NCI-H1417 (cell line): ENCODE measurements around the gene COMP.

Experiments
- DNase-seq, 3 experiments: peaks; one replicate each; lab custom pipeline; 2025; lab: John Stamatoyannopoulos, UW

Gene COMP

DNA sequence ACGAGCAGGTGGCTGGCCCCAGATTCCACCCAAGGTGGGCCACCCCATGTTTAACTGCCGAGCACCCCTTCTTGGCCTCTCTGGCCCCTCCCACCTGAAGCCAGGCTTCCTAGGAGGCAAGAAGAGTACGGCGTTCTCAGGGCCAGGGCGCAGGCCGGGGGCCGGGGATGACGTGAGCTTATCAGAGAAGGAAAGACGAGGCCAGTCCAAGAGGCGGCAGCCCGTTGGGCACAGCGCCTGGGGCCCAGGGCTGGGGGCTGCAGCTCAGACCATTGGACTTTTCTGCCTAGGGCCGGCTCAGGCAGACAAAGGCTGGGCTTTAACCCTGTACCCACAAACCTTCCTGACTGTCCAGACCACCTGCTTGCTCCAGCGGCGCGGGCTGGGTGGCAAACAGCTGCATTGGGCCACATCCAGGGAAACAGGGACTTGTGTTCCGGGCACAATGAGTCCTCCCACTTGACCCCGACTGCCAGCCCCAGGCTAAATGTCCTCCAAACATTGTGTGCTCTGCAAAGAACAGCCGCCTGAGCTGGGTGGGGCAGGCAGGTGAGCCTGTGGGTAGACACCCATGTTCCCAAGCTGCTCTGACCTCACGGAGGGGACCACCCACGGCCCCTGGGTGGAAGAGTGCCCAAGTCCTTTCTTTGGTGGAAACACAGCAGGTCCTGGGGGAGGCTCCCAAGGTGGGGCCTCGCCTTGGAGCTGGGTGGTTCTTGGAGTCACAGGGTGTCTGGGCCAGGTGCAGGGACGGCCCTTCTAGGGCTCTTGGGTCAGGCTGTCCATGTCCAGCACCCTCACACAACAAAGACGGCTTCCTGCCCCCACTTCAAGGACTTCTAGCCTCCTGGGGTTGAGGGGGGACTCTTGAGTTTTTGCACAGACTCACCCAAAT is 21.9 kb downstream of the COMP start:
- peak in 2 of 3 experiments; percentile 12 to 50 for DNase-seq

DNA sequence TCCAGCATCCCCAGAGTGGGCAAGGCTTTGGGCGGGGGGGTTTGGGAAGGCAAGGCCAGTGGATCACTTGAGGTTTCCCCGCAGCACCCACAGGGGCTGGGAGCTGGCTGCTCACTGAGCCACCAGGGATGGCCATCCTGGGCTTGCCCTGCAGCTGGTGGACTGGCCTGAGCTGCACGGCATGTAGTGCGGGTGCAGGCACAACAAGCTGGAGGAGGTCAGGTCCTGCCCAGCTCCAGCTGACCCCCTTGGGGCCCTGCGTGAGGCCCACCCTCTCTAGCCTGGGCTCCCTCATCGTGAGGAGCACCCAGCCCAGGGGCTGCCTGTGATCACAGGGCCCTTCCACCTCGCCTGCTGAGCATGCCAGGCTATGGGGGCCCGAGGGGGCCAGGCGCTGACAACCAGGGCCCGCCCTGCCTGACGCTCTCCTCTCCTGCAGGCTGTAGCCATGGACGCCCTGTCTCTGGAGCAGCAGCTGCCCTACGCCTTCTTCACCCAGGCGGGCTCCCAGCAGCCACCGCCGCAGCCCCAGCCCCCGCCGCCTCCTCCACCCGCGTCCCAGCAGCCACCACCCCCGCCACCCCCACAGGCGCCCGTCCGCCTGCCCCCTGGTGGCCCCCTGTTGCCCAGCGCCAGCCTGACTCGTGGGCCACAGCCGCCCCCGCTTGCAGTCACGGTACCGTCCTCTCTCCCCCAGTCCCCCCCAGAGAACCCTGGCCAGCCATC is 22.9 kb downstream of the COMP start:
- DNase-seq = no peak

DNA sequence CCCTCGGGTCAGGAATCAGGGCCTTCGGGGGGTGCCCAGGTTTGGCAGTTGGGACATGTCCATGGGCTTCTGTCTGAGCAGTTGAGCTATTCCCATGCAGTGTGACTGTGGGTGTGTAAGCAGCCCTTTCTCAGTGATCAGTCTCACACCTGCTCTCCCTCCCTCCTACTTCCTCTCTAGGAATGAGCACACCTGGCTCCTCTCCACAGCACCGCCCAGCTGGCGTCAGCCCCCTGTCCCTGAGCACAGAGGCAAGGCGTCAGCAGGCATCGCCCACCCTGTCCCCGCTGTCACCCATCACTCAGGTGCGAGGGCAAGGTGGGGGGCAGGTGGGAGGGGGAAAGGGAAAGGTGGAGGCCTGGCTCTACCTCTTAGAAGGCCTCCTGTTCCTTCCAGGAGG is 25.9 kb downstream of the COMP start:
- DNase-seq = peak; percentile 16 to 81 (median 72)

DNA sequence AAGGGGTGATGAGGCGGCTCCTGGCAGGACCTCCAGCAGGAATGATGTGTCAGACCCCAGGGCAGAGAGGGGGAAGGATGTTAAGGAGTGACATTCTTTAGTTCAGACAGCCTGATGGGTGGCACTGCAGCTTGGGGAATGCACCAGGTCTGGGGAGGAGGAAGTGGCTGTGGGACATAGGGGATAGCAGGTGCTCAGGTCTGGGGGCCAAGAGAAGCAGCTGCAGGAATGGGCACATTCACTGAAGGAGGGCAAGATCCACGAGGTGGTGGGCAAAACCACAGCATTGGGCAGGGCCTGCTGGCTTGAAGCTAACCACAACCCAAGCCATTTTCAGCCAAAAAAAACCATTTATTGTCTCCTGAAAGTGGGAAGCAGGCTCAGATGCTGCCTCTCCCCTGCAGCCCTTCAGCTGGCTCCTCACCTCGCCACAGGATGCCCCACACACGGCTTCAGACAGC is 26.5 kb downstream of the COMP start:
- no peak for DNase-seq

DNA sequence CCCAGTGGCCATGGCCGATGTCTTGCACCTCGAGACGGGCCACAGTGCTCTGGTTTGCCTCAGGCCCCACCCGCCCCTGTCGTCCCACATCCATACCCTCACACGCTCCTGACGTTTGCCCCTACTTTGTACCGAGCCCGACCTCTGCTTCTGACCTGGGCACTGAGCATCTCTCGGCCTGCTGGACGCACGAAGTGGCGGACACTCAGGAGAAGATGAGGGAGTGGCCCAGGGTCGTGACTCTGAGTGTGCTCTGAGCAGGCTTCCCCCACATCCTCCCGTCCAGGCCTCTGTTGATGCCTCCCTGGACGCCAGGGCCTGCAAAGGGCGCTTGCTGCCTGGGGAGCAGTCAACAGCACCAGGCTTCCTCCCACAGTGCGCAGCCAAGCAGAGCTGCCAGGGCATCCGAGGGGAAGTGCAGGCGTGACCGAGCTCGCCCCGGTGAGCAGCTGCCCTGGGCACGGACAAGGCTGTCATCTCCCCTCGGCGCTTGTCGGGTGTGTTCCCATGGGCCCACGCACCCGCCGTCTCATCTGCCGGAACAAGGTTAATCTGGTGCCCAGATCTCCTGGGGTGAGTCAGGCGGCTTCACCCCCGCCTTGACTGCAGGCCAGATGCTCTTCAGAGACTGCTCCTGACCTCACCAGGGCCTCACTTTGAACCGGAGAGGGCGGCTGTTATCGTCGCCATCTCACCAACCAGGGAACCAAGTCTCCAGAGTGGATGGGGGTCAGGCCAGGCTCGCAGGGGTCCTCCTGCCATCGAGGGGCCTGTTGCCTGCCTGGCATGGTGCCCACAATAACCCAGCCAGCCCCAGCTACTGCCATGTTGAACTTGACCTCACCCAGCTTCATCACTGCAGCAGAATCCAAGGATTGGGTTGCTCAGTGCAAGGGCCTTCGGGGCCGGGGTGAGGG is 27.2 kb downstream of the COMP start:
- DNase-seq = peak in 2 of 3 experiments; percentile 33 to 48

DNA sequence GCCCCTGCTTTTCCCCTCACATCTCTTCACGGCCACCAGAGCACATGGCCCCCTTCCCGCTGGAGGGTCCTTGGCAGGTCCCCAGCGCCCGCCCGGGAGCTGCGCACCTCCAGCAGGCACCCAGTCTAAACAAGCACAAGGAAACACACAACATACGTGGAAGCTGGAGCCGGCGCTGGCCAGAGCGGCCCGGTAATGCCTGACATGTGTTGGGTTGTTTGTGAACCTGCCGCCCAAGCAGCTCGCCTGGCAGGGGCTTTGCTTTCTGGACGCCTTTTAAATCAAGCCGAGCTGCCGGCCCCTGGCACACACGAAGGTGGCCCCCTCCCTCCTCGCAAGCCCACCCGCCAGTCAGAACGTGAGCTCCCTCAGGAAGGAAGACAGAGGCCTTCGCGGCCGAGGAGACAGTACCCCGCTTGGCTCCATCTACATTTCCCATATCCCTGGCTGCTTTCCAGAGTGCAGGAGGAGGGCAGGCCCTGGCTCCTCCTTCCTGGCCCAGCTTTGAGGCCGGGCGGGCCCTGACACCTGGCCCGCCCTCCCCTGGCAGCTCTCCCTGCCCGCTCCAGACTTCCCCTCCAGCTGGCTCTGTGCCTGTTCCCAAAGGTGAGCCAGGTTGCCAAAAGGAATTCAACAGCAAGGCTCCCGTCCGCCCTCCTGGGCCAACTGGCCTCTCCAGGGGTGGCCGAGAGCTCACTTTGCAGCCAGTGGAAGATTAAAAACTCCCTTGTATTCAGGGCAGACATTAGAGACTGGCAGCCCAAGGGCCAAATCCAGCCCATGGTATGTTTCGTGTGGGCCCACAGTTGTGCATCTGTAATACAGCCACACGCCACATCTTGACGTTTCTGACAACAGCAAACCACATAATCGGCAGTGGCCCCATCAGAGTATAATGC is 28.7 kb downstream of the COMP start:
- DNase-seq = peak; percentile 11 to 59 (median 19)

DNA sequence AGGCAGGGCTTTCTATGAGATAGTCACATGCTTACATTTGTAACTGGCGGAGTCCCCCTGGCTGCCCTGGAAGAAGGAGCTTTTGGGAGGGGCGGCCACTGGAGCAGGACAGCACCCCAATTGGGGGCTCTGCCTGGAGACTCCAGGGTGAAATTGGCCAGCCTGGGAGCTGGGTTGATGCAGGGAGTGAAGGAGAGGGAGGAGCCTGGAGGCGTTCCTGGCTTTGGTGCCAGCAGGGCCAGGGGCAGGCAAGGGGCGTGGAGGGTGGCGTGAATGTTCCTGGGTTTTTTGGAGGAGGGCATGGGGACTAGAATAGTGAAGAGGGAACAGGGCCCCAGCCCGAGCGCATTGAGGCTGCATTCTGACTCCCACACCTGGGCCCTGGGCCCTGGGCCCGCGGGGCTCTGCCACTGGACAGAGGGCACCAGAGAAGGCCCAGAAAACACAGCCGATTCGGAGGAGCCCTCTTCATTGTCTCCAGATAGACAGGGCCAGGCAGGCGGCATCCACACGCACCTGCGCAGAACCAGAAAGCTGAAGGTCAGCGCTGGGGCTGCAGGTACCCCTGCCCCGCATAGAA is 29.5 kb downstream of the COMP start:
- no peak for DNase-seq

DNA sequence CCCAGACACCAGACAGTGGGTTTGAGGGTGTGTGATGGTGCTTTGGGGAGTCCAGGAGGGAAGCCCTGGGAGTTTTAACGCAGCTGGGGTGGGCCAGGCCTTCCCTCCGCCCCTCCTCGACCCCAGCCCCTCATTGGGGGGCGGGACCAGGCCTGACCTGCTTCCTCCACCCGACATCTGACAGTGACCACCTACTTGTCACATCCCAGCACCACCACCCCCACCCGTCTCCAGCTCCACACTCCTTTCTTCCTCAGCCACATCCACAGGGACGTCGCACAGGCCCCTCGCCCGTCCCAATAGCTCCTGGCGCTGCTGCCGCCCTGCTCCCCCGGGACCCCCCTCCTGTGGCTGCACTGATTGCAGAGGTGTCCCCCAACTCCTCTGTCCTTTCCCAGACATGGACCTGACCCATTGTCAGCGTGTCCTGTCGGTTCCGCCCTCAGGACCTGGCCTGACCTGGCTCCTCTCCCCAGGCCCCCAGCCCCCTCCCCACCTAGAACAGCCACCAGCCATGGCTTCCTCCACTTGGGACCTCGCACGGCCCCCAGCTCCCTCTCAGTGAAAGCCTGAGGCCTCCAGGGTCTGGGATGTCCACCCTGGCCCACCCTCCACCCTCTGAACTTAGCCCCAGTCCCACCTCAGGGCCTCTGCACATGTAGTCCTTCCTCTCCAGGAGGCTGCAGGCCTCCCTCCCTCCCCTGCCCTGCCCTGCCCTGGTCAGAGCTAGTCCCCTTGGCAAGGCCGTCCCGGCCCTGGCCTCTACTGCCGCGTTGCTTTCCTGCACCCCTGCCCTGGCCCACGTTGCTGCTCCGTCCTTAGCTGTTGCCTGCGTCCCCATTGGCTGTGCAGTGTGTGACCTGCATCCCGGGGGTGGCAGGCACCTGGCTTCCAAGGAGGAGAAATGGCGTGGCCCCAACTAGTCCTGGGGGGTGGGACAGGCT is 30.4 kb downstream of the COMP start:
- no peak for DNase-seq

DNA sequence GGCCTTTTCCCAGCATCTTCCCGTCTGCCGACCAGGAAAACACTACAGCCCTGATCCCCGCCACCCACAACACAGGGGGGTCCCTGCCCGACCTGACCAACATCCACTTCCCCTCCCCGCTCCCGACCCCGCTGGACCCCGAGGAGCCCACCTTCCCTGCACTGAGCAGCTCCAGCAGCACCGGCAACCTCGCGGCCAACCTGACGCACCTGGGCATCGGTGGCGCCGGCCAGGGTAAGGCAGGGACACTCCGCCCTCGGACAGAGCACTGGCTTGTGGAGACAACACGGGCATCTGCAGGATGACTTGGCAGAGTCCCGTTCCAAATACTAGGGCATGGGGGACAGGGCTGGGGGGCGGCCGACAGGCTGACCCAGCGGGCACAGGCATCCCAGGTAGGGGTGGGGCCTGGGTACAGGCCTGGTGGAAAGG is 31.1 kb downstream of the COMP start:
- DNase-seq = no peak

DNA sequence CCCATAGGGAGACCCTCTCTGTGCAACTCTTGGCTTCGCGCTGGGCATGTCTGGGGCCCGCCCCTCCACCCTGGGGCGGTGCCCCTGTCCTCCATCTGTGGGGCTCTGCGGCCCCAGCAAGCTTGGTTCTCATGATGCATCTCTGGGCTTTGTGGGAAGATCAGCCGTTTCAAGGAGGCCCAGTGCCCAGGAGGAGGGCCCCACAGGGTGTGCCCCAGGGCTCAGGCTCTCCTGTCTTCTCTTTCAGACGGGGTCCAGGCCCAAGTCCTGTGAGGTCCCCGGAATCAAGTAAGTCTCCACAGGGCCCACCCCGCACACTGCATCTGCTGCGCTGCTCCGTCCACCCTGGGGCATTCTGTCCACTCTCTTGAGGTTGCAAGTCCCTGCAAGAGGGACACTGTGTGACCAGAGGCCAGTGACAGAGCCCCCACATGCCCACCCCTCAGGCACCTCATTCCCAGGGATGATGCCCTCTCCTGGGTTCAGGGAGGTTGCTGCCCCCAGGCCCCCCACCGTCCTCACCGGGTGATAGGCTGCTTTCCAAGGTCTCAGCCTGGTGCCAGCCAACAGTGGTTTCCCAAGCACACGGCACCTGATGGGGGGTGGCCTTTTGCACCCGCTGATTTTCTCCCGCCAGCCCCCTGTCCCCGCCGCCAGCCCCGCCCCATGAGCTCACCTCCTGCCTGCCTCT is 31.7 kb downstream of the COMP start:
- DNase-seq = no peak

DNA sequence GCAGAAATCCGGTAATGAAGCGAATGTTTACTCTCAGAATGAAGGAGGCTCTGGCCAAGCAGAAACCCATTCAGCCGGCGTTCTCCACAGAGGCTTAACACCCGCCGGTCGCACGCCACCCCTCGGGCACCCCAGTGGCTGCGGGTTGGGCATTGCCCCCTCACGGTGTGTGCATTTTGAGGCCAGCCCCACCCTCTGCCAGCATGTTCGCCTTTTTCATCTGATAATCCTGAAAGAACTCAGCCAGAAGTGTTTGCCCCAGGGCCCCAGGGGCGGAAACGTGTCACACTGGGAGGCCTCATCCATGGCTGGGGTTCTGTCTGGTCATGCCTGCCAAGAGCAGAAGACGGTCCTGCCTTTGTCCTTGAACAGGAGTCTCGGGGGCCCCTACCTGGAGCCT is 34.2 kb downstream of the COMP start:
- peak; percentile 3 to 83 (median 75) for DNase-seq

DNA sequence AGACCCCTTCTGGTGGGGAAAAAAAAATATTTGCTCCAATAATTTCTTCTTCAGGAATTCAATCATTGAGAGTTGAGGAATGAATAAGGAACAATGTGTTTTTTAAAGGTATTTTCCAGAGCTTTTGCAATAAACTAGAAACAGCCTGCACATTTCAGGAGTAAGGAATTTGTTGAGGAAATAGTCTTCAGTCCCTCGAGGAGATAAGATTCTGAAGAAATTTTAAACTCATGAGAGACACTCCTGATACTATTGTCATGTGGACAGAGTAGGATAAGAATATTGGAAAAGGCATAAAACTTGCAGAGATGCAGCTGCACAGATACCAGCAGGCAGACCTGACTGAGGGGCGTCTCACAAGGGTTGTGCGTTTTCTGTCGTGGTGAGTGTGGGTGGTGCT is 36.6 kb downstream of the COMP start:
- DNase-seq = no peak

DNA sequence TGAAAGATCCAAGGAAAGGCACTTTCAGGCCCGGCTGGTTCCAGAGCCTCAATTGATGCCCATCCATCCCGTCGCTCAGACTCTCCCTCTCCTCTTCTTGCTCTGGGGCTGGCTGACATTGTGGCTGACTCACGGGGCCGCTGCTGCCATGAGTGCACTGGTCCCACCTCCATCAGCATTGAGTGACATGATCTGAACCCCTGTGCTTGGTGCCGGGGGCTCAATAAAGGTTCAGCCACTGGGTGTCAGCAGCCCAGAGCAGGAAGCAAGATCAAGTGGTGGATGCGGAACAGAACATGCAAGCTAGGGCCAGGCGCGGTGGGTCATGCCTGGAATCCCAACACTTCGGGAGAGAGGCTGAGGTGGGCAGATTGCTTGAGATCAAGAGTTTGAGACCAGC is 39.5 kb downstream of the COMP start:
- DNase-seq = no peak

DNA sequence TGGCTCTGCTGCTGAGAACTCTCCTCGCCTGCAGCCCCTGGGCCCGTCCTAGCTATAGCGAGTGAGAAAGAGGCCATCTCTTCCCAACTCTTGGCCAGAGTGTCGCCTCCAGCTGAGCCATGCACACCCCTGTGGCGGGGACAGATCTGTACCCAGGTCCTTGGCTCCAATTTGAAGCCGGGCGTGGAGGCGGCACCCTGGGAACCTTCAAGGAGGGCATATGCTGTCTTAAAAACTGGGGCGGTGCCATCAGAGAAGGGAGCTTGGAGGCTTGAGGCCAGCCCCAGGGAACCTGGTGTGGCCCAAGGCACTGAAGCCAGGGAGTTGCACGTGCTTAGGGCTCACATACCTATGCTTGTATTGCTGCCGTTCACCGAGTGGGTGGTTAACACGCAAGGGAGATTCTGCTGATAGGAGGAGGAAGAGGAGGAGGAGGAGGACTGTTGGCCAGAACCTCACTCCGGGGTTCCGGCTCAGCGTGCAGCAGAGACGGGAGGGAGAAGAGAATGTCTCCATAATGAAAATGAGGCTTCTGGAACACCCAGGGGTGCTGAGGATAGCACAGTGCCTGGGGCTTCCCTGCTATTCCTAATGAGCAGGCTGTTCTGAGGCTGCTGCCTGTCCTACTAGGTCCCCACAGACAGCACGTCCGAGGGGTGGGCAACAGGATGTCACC is 40.7 kb downstream of the COMP start:
- no peak for DNase-seq

DNA sequence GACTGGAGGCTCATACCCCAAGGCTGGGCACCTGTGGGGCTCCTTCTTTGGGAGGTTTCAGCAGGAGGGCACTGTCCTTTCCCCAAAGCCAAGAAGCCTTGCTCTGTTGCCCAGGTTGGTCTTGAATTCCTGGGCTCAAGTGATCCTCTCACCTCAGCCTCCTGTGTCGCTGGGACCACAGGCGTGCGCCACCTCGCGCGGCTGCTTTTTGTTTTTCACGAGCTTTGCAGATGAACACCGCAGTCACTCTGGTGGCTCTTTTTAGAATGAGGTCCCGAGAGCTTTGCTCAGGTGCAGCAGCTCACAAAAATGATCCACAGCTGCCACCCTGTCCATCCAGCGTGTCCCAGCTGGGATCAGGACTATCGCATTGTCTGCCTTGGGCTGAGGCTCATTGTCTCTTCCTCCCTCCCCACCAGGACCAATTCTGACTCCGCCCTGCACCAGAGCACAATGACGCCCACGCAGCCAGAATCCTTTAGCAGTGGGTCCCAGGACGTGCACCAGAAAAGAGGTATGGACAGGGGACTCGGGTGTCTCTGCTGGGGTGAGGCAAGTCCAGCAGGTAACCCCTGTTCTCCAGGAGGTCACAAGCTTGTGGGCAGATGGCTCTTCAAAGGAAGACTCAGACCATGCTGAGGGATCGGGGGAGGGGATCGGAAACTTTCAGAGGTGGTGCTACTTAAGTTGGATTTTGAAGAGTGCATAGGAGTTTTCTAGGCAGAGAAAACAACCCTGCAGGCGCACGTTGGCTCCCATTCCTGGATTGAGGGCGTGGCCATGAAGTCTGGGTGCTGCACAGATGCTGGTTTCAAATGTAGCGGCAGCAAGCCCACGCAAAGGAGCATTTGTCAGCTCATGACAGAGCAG is 41.5 kb downstream of the COMP start:
- DNase-seq = no peak

DNA sequence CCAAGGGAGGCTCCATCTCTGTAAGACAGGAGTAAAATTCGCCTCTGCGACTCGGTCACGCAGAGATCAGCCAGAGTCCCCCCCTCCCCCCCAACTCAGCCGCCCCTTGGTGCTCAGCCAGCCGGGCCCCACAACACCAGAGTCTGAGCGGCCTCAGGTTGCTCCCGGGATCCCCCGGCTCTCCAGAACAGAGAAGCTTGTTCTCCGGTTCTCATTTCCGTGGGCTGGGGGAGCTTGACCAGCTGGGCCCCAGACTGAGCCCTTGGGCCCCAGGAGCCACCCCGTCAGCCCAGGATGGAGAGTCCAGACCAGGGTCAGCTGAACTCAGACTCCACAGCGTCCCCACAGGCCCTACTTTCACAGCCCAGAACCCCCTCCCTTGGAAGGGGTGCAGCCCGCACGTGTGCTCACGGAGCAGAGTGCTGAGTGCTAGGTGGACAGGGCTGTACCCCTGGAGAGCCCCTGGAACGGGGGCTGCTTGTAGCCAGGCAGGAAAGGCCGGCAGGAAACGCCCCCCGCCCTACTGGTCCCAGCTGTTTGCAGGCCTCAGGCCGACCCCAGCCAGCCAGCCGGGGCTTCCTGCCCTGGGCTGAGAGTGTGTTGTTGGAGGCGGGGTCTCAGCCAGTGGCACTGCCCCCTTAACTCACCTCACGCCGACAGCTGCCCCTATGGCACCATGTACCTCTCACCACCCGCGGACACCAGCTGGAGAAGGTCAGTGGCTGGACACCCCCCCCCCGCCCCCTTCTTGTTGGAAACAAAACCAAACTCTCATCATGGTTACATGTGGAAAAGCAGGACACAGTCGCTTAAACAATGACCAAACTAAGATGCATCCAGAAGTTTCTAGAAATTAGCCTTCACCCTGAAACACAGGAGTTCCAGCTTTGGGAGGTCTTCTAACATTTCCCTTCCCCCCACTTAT is 44.4 kb downstream of the COMP start:
- no peak for DNase-seq
